AG04450 (cell line): Measurements from ENCODE around the gene ZNFX1. TPM values are rescaled to one million over a fixed set of nuclear protein-coding genes. Genes with fewer than 3 reads are reported as not detected.
"Not testable (repeated sequence)": the region's sequence is repeated elsewhere in the genome, so short reads cannot be mapped to it uniquely, and the experiment has no call there.

Experiments used
- CTCF ChIA-PET: fragments of 300-600, 350-600 bp; formaldehyde crosslinking; extraction: SDS; loops from one replicate; lab custom pipeline; 2022; ENCODE audit warnings: antibody characterized with exemption, inconsistent platforms; lab: Charles Lee
- POLR2A ChIA-PET: fragments of 350-600 bp; formaldehyde crosslinking; extraction: SDS; loops from one replicate; lab custom pipeline; 2021; ENCODE audit warnings: antibody characterized with exemption, inconsistent platforms; lab: Yijun Ruan, JAX
- DNase-seq: peaks from one replicate; pipeline ENCODE4 v3.0.0-alpha.2; 2011; ENCODE audit warnings: low read depth, low spot score
- H3K27ac ChIP-seq: one replicate; pipeline ENCODE4 v1.5.1; 2012; ENCODE audit warnings: low read depth, low read length, control low read depth
- H3K27me3 ChIP-seq: one replicate; pipeline ENCODE4 v1.6.0; 2012; ENCODE audit warnings: low read length; ENCODE audit not compliant: control insufficient read depth, insufficient read depth
- H3K4me3 ChIP-seq: 2 replicates; pipeline ENCODE4 v1.5.1; 2011; ENCODE audit warnings: mild to moderate bottlenecking, low read depth, low read length, control low read depth
- H3K9me3 ChIP-seq: 2 replicates; pipeline ENCODE4 v1.5.1; 2012; ENCODE audit warnings: low read length; ENCODE audit not compliant: control insufficient read depth, insufficient read depth
- CTCF ChIP-seq: IDR thresholded peaks from 2 replicates; pipeline ENCODE4 v1.5.1; 2011; ENCODE audit warnings: low read depth, low read length, control low read depth, inconsistent platforms
- polyA plus RNA-seq: library from polyadenylated mRNA; depleted of rRNA; stranded (reverse); fragments of >200 nt; gene quantifications from 2 replicates; pipeline ENCODE4 v1.2.3, GENCODE V29; 2011

ZNFX1 gene
- polyA plus RNA-seq, 1 experiment = 9.6 TPM

DNA sequence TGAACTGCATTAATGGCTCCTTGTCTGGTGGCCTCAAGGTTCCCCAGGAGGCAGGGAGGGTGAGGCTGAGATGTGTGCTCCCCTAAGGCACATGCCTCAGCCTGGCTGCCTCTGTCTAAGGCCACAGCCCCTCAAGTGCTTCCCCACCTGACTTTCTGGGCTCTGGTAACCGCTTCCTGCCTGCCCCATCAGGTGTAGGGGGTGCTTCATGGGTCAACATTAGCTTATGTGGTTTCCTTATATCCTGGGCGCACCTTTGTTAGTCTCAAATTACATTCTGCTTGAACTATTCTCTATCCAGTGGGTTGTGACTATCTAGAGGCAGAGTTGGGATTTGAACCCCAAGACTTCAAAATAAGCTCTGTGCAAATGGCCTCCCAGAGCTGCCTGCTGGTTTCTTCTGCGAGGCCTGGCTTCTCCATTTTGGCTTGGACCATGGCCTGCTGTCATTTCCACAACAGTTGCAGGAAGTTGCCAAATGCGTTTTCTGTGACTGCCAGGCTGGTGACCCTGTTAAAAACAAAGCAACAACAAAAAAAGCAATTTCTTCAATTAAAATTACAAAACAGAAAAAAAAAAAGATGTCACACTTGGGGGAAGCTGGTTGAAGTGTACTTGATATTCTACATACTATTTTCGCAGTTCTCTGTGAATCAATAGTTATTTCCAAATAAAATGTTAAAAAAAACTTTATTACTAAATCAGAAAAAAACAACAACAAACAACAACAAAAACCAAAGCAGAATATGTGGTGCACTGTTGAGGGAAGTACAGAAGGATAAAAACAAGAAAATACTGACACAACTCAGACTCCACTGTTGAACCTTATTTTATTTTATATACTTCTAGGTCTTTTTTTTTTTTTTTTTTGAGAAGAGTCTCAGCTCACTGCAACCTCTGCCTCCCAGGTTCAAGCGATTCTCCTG lies 20.0 kb upstream of the ZNFX1 start:
- H3K4me3 ChIP-seq = no peak overlapping the region
- ChIA-PET CTCF (interaction anchor here (0.5 to 1.0 kb wide), 2 partner anchors 33 to 144 kb away, joined by 3 to 6 read pairs; no protein-coding TSS in a partner anchor), POLR2A (no interaction called here)
- no peaks in the 10 kb centered on the region for H3K9me3 ChIP-seq
- no peak overlapping the region for H3K27ac ChIP-seq
- no peaks in the 10 kb centered on the region for H3K27me3 ChIP-seq
- DNase-seq = no peak
- TF ChIP-seq CTCF = no peak

GRCh38 chr20:49294002-49294654 lies 16.3 kb upstream of the ZNFX1 start:
- H3K4me3 ChIP-seq, DNase-seq, CTCF ChIA-PET, H3K9me3 ChIP-seq, H3K27ac ChIP-seq, POLR2A ChIA-PET, H3K27me3 ChIP-seq: not testable (repeated sequence)

DNA sequence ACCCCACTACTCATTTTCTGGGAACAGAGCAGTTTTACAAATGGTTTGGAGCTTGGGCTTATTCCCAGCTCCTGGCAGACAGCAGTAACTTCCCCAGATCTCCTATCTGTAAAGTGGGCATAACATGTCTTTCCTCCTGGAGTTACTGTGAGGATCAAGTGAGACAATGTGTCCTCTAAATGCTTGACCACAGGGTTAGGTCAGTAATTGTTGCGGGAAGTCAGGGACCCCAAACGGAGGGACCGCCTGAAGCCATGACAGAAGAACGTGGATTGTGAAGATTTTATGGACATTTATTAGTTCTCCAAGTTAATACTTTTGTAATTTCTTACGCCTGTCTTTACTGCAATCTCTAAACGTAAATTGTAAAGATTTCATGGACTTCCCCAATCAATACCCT lies 15.3 kb upstream of the ZNFX1 start:
- CTCF ChIA-PET = no interaction called here
- no peaks in the 10 kb centered on the region for H3K9me3 ChIP-seq
- no peak overlapping the region for H3K27ac ChIP-seq
- H3K27me3 ChIP-seq = no peaks in the 10 kb centered on the region
- no peak for DNase-seq
- TF ChIP-seq CTCF = no peak
- POLR2A ChIA-PET = no interaction called here
- H3K4me3 ChIP-seq = no peak overlapping the region

- no peak for TF ChIP-seq CTCF
- H3K27me3 ChIP-seq = no peaks in the 10 kb centered on the region
- no peak for DNase-seq
- CTCF ChIA-PET = no interaction called here
- peaks cover 1% of the 10 kb centered on the region; the same call in 1 of the 2 replicates for H3K9me3 ChIP-seq
- H3K27ac ChIP-seq = no peak overlapping the region
- H3K4me3 ChIP-seq = no peak overlapping the region
- POLR2A ChIA-PET = interaction anchor here (0.5 to 0.7 kb wide), 2 partner anchors 15 to 192 kb away, joined by 3 read pairs; no protein-coding TSS in a partner anchor
Observed at GRCh38 chr20:49292010-49292409, 14.2 kb upstream of the ZNFX1 start.

DNA sequence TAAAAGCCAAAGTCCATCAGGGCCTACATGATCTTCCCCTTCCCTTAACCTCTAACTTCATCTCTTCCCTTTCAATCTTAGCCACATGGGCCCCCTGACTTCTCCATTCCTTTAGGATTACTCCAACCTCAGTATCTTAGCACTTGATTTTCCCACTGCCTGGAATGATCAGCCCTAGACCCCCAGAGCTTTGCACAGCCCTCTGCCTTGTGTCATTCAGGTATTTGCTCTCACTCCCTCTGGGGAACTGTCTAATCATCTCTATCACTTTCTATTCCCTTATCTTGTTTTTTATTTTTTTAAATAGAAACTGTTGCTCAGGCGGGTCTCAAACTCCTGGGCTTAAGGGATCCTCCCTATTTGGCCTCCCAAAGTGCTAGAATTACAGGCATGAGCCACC lies 13.3 kb upstream of the ZNFX1 start:
- no peak for DNase-seq
- TF ChIP-seq CTCF = no peak
- Histone ChIP-seq H3K4me3 (no peak overlapping the region), H3K27me3 (no peaks in the 10 kb centered on the region), H3K27ac (peak overlapping the region; percentile 31), H3K9me3 (peaks cover 10% of the 10 kb centered on the region; the same call in 1 of the 2 replicates)
- POLR2A ChIA-PET = interaction anchor here (2.1 kb wide), 1 partner anchor 13 kb away, joined by 6 read pairs; the partner anchor contains the start of gene ZNFX1
- CTCF ChIA-PET = no interaction called here
